NCI-H146 (cell line): ENCODE measurements around the gene PPM1G.
A peak's percentile ranks its signal among the peaks of the same experiment; 100 is the strongest.
"Not testable (repeated sequence)": the region's sequence is repeated elsewhere in the genome, so short reads cannot be mapped to it uniquely, and the experiment has no call there.

Experiments used
- DNase-seq: peaks from one replicate; lab custom pipeline; 2025; lab: John Stamatoyannopoulos, UW

The PPM1G gene

GRCh38 chr2:27409321-27410073, at the start of gene PPM1G:
Gene PPM1G, minus strand, starts transcription at chr2:27409591. Its CDS starts 169 bp downstream, at chr2:27409422.
- DNase-seq: peak; percentile 96

DNA sequence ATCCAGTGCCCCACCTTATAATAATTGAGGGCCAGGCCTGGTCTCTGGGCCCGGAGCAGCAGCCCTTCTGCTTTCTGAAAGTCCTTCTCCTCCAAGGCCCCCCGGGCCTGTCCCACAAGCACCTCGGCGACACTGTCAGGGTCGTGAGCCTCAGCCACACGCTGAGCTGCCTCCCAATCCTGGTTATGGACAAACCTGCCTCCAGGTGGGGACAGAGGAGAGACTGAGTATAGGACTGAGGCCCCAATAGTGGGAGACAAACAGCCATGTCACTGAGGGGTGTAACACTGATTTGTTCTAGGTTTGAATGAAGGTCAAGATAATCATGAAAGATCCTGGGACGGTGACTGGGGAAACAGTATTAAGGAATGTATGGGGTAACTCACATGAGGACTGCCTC, 44.6 kb upstream of the PPM1G start:
- DNase-seq: no peak

DNA sequence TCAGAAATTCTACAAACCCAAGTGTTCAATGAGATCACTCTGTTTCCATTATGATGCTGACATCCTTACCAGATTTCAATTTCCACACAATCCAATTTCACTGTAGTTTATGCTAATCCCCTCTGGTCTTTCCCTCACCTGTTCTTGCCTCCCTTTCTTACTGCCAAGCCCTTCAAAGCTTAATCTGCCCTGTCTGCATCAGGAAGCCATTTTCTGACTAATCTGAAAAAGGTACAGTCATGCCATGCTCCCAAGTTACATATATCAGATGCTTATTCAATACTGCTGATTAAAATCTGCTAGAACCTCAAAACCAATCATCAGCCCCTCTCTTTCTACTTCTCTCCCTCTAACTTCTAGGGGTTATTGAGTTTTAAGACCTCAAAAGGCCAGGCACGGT, 41.7 kb upstream of the PPM1G start:
- no peak for DNase-seq

- DNase-seq: peak; percentile 90
Measured at GRCh38 chr2:27448381-27448780, 39.0 kb upstream of the PPM1G start.

GRCh38 chr2:27446057-27446456, 36.7 kb upstream of the PPM1G start:
- DNase-seq: no peak

GRCh38 chr2:27445615-27446014, 36.2 kb upstream of the PPM1G start:
- no peak for DNase-seq

- DNase-seq: no peak
Measured at GRCh38 chr2:27445155-27445554, 35.8 kb upstream of the PPM1G start.

- DNase-seq: peak; percentile 44
Measured at GRCh38 chr2:27442920-27443282, 33.5 kb upstream of the PPM1G start.

GRCh38 chr2:27441958-27442919, 32.8 kb upstream of the PPM1G start, which contains the start of gene KRTCAP3:
Gene KRTCAP3, plus strand, starts transcription at chr2:27442381. Its CDS starts 32 bp downstream, at chr2:27442413.
- peak; percentile 85 for DNase-seq

GRCh38 chr2:27441226-27441926, 32.0 kb upstream of the PPM1G start:
- no peak for DNase-seq

DNA sequence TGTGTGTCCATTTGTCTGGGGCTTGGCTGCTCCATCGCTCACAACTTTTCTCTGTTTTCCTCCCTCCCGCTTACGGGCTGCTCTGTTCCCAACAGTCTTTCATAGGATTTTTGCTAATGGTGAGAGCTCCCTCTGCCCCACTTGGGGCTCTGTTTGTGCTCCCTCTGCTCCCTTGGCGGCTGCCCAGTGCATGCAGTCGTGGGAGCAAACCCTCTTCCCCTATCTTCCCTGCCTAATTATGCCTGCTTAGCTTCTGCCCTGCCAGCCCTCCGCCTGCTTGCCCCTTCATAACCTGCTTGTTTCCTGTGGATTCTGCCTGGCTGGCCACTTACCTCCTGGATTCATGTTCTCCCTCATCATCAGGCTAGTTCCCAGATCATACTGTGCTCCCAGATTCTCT, 26.2 kb upstream of the PPM1G start:
- no peak for DNase-seq

DNA sequence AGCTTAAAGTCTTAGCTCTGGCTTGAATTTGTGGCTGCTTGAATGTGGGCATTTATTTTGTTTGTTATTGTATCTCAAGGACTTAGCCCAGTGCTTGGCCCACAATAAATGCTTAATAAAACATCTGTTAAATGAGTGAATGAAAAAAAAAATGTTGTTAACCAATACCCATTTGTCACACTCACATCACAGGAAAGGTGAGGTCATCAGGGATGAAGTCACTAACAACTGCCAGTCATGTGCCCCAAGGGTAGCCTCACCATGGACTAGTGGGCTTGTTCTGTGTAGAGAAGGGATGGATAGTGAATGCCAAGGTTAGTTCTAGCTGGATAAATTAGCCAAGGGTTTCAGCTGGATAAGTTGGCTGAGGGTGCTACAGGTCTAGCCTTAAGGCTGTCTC, 22.0 kb upstream of the PPM1G start:
- DNase-seq: no peak

GRCh38 chr2:27428978-27429541, 19.7 kb upstream of the PPM1G start:
- peak; percentile 85 for DNase-seq

DNA sequence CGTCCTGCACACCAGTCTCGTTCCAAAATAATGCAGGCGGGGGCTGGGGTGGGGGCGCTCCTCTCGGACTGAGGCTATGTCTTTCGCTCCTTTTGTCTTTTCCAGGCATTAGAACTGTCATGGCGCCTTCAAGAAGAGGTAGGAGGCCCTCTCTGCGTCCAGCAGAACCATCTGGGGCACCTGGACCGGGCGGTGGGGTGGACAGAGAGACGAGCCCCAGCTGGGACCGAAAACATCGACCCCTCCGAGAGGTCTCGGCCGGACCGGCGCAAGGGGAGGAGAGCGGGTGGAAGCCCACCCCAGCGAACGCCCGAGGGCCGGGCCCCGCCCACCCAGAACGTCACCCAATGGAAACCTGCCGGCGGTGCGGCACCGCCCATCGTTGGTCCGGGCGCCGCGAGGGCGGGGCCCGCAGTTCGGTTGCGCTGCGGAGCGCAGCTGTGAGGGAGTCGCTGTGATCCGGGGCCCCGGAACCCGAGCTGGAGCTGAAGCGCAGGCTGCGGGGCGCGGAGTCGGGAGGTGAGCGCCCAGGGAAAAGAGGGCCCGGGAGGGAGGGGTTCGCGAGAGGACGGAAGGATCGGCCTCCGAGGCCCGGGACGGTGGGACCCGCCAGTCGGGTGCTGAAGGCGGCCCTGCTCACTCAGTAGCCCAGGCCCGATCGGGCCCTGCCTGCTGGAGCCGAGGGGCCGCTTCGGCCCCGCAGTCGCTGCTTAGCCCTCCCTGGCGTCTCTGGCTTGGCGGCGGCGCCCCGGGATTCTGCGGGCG, 19.0 kb upstream of the PPM1G start, which contains the start of gene NRBP1:
Gene NRBP1, plus strand, starts transcription at position 419 of the 765 bp plus-strand sequence. CDS start 4,643 bp downstream, outside the sequence.
- DNase-seq: peak; percentile 95

GRCh38 chr2:27427863-27428212, 18.4 kb upstream of the PPM1G start:
- DNase-seq: no peak

GRCh38 chr2:27425039-27425438, 15.6 kb upstream of the PPM1G start:
- not testable (repeated sequence) for DNase-seq

DNA sequence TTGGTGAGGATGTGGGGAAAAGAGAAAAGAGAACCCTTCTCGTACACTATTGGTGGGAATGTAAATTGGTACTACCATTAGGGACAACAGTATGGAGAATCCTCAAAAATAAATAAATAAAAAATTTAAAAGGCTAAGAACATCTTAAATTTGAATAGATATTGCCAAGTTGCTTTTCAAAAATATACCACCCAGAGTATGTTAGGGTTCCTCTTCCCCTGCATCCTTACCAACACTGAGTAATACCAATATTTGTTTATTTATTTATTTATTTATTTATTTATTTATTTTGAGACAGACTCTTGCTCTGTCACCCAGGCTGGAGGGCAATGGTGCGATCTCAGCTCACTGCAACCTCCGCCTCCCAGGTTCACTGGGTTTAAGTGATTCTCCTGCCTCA, 13.6 kb upstream of the PPM1G start:
- no peak for DNase-seq

DNA sequence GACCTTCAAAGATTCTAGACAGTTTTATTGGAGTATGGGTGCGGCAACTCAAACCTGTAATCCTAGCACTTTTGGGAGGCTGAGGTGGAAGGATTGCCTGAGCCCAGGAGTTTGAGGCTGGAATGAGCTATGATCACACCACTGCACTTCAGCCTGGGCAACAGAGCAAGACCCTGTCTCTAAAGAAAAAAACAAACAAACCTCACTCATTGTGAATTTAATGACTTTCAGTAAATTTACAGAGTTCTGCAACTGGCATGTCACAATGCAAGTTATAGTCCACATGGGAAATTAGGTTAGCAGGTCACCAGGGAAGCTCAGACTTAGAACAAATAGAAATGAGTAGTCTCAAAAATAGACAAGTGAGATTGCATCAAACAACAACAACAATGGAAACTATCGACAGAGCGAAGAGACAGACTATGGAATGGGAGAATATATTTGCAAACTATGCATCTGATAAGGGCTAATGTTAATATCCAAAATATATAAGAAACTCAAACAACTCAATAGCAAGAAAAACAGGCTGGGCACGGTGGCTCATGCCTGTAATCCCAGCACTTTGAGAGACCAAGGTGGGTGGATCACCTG, 12.4 kb upstream of the PPM1G start:
- DNase-seq: no peak

- DNase-seq: no peak
Measured at GRCh38 chr2:27420996-27421395, 11.6 kb upstream of the PPM1G start.

- no peak for DNase-seq
Measured at GRCh38 chr2:27416151-27416550, 6.8 kb upstream of the PPM1G start.
